HG02870 (cell line): ENCODE measurements around the gene CDK12.

Experiments used
- ATAC-seq: cut with Tn5 transposase; IDR thresholded peaks from one replicate; pipeline ENCODE4 v1.9.1; 2021; ENCODE audit warnings: mild to moderate bottlenecking, moderate library complexity; ENCODE audit not compliant: unreplicated experiment

The CDK12 gene

GRCh38 chr17:39548494-39549225, 87.4 kb downstream of the CDK12 start:
- no peak for ATAC-seq

DNA sequence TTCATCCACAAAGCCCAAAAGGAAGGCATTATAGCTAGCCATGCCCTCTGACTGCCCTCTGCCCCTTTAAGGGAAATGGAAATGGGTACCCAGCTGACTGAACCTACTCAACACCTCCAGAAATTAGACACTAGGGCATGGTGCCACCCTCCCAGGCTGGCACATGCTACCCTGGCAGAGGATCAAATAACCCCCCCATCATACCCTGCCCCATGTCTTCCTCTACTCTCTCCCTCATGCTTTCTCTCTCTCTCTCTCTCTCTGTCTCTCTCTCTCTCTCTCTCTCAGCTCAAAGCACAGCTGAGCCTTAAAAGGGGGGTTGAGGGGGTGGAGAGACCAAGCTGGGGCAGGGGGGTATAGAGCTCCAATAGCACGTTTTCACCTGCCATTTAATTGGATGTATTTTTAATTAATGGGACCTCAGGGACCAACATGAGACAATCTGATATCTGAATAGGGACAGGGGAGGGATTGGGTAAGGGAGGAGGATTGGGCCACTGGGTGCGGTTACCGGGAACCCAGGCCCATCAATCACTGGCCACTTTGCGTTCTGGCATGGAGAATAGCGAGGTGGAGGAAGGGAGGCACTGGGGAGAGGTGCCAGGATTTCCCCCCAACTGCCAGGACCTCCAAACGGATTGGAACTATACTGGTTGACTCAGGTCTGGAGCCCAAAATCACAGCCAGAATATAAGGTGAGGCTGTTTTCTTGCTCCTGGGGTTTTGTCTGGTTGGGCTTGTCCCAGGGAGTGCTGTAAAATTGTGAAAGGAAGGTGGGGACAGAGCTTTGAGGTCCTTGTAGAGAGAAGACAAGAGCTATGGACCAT, 88.7 kb downstream of the CDK12 start:
- ATAC-seq: no peak

- ATAC-seq: no peak
Measured at GRCh38 chr17:39551879-39552278, 90.6 kb downstream of the CDK12 start.

- no peak for ATAC-seq
Measured at GRCh38 chr17:39553341-39553945, 92.2 kb downstream of the CDK12 start.

GRCh38 chr17:39555368-39555767, 94.1 kb downstream of the CDK12 start:
- ATAC-seq: no peak

DNA sequence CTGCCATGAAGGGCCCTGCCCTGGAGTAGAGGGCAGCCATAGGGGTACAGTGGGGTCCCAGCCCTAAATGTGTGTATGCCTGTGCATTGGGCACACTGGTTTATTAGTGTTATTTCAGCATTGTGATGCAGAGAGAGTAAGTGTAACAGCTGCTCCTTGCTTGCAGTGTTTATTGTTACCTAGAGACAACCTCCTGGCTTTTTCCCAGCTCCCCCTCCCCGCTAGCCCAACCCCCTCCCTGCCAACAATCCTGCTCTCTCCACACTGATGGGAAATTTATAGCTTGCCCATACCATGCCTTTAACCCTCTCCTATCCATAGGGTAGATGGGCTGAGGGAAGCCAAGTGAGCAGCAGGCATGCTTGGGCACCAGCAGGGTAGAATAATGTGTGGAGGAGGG, 95.1 kb downstream of the CDK12 start:
- ATAC-seq: no peak

DNA sequence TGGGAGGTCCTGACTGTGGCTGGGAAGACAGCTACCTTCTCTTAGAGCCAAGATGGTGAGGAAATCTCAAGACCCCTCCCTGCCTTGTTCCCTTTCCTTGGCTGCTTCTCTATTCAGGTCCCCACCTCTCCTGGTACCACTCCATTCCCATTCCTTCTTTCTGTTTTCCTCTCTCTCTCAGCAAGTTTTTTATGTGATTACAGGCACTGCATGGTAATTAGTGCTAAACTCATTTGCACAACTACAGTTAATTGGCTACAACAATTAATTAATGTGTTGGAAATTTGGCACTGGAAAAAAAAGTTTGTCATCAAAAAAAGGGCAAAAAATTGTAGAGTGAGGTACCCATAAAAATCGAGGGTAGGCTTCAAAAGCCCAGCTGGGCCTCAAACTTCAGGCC, 101.1 kb downstream of the CDK12 start:
- no peak for ATAC-seq

- no peak for ATAC-seq
Measured at GRCh38 chr17:39562976-39563375, 101.7 kb downstream of the CDK12 start.

- no peak for ATAC-seq
Measured at GRCh38 chr17:39563476-39563875, 102.2 kb downstream of the CDK12 start.

GRCh38 chr17:39564211-39564848, 103.0 kb downstream of the CDK12 start:
- no peak for ATAC-seq

DNA sequence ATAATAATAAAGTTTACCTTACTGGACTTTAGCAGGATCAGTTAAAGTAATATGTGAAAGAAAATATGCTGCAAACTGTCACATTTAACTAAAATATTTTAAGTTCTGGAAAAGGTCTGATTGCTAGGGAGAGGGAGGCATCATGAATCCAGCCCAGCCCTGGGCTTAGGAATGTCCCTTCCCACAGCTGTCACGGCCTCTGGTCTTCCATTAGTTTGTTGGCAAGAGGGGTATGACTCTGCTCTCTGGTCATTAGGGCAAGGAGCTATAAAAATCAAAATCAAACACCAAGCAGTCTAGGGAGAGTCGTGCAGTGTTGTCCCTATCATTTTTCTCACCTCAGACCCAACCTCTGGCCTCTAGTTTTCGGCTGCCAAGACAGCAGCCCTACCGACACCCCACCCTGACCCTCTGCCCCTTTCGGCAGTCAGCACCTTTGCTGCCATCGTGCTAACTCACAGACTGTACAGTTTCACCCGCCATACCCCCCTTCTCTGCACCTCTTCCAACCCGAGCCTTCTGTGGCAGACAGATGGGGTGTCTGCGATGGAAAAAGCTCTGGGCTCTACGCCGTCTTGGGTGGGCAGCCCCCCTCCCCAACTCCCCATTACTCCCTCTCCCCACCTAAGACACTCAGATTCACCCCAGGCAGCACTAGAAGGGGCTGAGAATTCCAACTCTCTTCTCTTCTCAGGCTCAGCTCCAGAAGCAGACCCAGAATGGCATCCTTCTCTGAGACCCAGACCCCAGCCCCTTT, 105.0 kb downstream of the CDK12 start:
- ATAC-seq: no peak

- no peak for ATAC-seq
Measured at GRCh38 chr17:39568702-39569101, 107.4 kb downstream of the CDK12 start.

DNA sequence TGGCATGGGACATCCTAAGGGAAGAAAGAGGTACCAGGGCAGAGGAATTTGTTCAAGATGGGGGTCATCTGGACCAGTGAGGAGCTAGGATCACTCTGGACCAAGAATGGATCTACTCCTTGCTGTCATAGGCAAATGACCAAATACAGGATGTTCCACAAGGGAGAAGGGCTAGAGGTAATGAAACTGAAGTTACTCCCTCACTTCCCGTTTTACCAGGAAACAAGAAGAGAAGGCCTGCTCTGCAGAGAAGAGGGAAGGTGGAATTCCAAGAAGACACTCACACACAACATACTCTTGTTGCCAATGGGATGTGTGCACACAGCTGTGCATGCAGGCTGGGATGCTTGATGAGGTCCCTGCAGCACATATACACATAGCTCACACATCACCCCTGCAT, 107.8 kb downstream of the CDK12 start:
- no peak for ATAC-seq

- no peak for ATAC-seq
Measured at GRCh38 chr17:39572121-39572520, 110.8 kb downstream of the CDK12 start.

DNA sequence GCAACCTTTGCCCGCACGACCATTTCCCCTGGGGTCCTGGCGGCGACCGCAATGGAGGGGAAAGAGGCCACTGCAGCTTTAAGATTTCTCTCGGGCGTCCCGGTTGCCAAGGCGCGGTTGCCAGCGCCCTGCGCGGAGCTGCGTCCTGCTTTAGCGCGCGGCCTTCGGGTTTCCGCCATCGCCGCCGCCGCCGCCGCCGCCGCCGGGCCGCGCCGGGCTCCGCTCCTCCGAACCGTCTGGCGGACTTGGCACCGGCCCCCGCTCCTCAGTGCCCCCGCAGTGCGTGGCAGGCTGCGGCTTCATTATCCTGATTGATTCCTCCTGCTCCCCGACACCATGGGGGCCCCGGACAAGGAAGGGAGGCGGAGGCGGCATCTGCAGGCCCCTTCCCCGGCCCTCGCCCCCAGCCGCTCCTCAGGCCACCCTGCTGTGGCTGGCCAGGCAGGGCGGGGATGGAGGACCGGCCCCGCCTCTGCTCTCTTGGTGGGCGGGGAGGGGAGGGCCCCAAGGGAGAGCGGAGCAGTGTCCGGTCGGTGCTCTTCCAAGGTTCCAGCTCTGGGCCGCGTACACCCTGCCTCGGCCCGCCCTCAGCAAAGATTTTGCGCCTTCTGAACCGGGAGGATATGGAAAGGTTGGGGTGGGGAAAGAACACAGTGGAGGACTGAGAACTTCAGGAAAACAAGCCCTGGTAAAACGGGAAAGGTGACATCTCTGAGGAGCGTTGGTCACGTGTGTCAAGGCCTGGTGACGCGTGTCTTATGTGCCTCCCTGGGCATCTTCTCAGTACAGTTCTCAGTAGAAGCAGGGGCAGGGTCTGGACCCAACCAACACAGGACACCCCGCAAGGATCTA, 112.4 kb downstream of the CDK12 start:
- no peak for ATAC-seq

DNA sequence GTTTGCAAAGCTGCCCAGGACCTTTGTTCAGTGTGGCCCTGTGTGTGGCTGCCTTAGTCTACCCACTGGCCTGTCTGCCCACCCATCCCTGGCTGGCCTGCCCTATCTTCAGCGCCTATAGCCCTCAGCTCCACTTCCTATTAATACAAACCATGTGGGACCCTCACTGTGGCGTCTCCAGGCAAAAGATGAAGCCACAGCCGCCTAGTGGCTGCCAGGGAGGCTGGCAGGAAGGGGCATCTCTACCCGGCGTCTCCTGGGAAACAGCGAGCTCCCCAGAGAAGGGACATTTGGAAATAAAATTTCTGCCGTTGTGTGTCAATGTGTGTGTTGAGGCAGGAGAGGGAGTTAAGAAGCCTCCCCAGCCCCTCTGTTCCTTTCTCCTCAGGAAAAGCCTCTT, 114.9 kb downstream of the CDK12 start:
- no peak for ATAC-seq

DNA sequence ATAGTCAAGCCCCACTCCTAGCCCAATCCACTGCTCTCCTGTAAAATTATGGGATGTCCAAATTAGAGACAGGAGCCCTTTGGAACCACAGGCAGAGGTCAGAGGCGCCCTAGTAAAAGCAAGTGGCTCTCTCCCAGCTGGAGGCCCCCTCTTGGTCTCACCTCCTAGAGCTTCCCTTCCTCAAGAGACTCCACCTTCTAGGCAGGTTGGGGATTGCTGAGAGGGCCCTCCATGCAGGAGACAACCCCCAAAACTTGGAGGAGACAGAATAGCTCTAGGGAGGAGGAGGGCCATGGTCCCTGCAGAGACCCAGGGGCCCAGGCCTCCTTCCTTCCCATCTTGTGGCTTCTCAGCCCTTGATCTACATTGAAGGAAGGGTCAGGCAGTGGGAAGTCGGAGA, 117.0 kb downstream of the CDK12 start:
- ATAC-seq: no peak

DNA sequence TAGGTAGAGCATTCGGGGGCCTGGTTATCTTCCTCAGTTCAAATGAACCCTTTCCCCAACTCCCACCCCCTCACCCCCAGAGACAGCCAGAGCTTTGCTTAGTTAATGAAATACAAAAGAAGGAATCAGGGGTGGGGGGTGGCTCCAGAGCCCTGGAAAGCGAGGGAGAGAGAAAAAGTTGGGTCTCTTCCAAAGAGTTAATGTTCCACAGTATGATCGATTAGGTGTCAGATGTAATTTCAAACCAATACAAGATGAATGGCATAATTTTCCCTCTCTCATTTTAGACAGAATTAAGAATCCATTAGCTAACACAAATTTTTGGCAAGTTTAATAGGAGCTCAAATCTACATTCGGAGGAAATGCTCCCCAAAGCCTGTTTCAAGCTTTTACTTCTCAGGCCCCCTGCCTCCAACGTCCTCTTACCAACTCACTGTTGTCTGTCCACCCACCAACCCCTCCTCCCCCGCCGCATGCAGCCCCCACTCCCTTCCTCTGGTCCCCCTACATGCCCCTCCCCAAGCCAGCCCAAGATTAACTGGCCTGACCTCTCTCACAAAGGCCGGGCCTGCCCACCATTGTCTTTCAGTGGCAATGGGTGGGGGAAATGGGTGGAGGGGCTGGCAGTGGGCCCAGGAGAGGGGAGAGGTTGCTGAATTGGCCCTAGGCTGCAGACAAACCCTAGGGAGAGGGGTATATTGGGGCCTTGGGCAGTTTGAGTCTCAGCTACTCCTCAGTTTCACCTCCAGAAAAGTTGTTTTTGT, 118.2 kb downstream of the CDK12 start:
- ATAC-seq: no peak

DNA sequence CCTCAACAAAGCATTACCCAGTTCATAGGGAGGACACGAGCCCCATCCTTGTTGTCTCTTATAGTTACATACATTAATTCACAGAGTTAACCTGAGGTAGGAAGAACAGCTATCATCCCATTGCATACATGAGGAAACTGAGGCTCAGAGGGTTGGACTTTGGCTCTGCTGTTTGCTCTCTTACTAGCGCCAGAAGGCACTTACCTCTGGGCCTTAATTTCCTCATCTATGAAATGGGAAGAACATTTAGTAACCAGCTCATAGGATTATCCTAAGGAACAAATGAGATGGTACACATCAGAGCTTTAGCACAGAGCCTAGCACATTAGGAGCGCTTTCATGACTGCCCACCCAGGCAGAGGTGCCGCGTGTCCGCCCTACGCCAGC, 118.8 kb downstream of the CDK12 start:
- ATAC-seq: no peak
